ENCODE data around the gene SIAE.

The SIAE gene

GRCh38 chr11:124592627-124593026, 80.9 kb downstream of the SIAE start:
- intact Hi-C loops (cut with DNase I) = no loop called here
- DNase-seq = peak in 23 of 42 donors; percentile 25 to 80 (median 47)

DNA sequence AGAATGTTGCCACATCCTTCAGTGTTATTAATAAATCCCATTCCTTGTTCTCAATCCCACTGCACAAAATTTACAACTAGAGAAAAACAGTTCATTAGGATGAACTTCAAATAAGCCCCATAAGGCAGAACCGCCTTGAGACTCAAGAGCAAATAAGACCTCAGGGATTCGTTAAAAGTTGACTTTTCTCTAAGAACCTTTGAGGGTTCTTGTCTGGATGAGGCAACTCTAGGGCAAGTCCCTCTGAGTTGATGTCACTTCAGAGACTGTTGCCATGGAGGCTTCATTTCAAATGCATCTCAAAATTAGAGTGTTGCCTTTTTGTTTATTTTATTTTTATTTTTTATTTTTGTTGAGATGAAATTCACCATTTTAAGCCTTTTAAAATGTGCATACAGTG, 82.1 kb downstream of the SIAE start:
- intact Hi-C loops (cut with DNase I) = no loop called here
- DNase-seq = no peak

DNA sequence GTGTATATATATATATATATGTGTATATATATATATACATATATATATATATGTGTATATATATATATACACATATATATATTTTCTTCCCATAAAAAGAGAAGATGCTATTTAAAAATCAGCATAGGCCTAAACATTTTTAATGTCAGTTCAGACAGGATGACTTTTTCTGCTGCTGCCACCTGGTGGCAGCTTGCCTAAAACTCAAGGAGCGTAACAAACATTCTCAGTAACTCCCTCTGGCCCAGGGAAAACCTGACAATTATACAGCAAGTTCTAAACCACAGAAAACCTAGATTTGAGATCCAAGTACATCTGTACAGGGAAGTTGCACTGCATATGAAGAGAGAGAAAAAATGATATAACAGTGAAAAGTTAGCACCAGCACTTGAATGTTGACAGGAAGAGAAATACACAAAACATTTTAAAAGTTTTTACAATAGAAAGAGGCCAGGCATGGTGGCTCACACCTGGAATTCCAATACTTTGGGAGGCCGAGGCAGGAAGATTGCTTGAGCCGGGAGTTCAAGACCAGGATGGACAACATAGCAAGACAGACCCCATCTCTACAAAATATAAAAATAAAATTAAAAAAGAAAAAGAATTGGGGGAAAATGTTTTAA, 87.2 kb downstream of the SIAE start:
- DNase-seq = peak; percentile 18 to 83 (median 65)
- intact Hi-C loops (cut with DNase I) = loop anchor here (5.0 kb wide), 1 partner anchor 169 kb away; no protein-coding TSS in a partner anchor

- intact Hi-C loops (cut with DNase I) = loop anchor here (5.0 kb wide), 1 partner anchor 168 kb away; no protein-coding TSS in a partner anchor
- DNase-seq = no peak
Observed at GRCh38 chr11:124584681-124585372, 88.7 kb downstream of the SIAE start.

DNA sequence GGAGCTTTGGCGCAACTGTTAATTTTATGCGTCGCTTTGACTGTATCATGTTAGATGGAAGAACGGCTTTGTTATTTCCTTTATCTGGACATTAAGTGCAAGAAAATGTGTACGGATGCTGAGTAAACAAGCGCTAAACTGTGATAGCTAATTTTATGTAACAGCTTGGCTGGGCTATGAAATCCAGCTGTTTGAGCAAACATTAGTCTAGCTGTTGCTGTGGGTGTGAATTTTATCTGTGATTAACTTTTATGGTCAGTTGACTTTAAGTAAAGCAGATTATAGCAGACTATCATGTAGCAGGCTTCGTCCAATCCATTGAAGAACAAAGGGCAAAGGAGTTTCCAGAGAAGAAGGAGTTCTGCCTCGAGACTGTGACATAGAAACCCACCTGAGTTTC, 89.8 kb downstream of the SIAE start:
- DNase-seq = no peak
- intact Hi-C loops (cut with DNase I) = no loop called here
